Lung (tissue), 12 donors: ENCODE measurements around the gene SLC45A1. TPM values are rescaled to one million over a fixed set of nuclear protein-coding genes. Genes with fewer than 3 reads are reported as not detected.

Experiments
- ATAC-seq: fragments of 200-7000 bp; cut with Tn5 transposase; one replicate; pipeline ENCODE4 v1.9.1; 2020; ENCODE audit warnings: moderate number of reproducible peaks; ENCODE audit not compliant: insufficient read depth, low FRiP score
- DNase-seq, 3 donors: peaks; one replicate each; pipeline ENCODE4 v3.0.0-alpha.2; 2013 to 2017
- H3K27ac ChIP-seq, 2 donors: one replicate each; pipeline ENCODE4 v1.5.1; 2013; ENCODE audit warnings: mild to moderate bottlenecking in 2 of 2, moderate library complexity in 2 of 2, control low read depth in 1 of 2, inconsistent platforms in 1 of 2, low read depth in 1 of 2, low read length in 1 of 2
- H3K27me3 ChIP-seq, 3 donors: one replicate each; pipeline ENCODE4 v1.5.1; 2013; ENCODE audit warnings: low read length in 2 of 3; ENCODE audit not compliant: control insufficient read depth in 3 of 3, insufficient read depth in 3 of 3
- H3K36me3 ChIP-seq, 4 donors: one replicate each; pipeline ENCODE4 v1.5.1; 2013; ENCODE audit warnings: low read length in 4 of 4, mild to moderate bottlenecking in 1 of 4, moderate library complexity in 1 of 4; ENCODE audit not compliant: control insufficient read depth in 4 of 4, insufficient read depth in 4 of 4
- H3K4me1 ChIP-seq, 5 donors: one replicate each; pipeline ENCODE4 v1.5.1; 2013; ENCODE audit warnings: low read length in 5 of 5, mild to moderate bottlenecking in 2 of 5, moderate library complexity in 1 of 5; ENCODE audit not compliant: control insufficient read depth in 5 of 5, insufficient read depth in 5 of 5
- H3K4me3 ChIP-seq: one replicate; pipeline ENCODE4 v1.5.1; 2013; ENCODE audit warnings: mild to moderate bottlenecking, control low read depth, moderate library complexity
- H3K9ac ChIP-seq, 2 donors: one replicate each; pipeline ENCODE4 v1.5.1; 2013; ENCODE audit warnings: low read length in 2 of 2, control low read depth in 1 of 2; ENCODE audit not compliant: insufficient read depth in 1 of 2
- H3K9me3 ChIP-seq, 4 donors: one replicate each; pipeline ENCODE4 v1.5.1; 2013; ENCODE audit warnings: low read length in 3 of 4, mild to moderate bottlenecking in 1 of 4, moderate library complexity in 1 of 4; ENCODE audit not compliant: control insufficient read depth in 4 of 4, insufficient read depth in 3 of 4
- CTCF ChIP-seq: IDR thresholded peaks from 2 replicates; pipeline ENCODE4 v1.5.1; 2012; ENCODE audit warnings: mild to moderate bottlenecking; ENCODE audit errors: control extremely low read depth, extremely low read depth
- WGBS, 2 donors: extraction: QIAGEN DNeasy Blood & Tissue Kit; methylation state at CpG; one replicate each; pipeline ENCODE4 v1.1.7; 2013; 5-methylcytosine and 5-hydroxymethylcytosine counted together
- polyA plus RNA-seq, 2 donors: library from polyadenylated mRNA; stranded (reverse); fragments of 200-250 nt; gene quantifications; one replicate each; pipeline ENCODE4 v1.2.1, GENCODE V29; 2013
- total RNA-seq, 2 donors: library from RNA; depleted of rRNA in 1 of 2; stranded (reverse); fragments of >200 nt in 1 of 2; gene quantifications; one replicate each; pipeline ENCODE4 v1.2.1, GENCODE V29; 2014 to 2021
- donor health status: control.
- donor health status: control.
- donor health status: Bipolar disorder and iron deficiency.
- donor health status: healthy.
- donor health status: DM: yes; HTN: yes; CAD: no.

The SLC45A1 gene
- total and polyA plus RNA-seq, 4 donors = 0.74 to 1.6 (median 1.1) TPM

- DNase-seq (no peak), ATAC-seq (no peak)
- Histone ChIP-seq H3K27me3 (no peaks in the 10 kb centered on the region), H3K36me3 (peaks cover 17 to 86% (median 60%) of the 10 kb centered on the region in 4 donors), H3K27ac (no peak overlapping the region), H3K4me1 (peaks cover 0 to 12% (median 0%) of the 10 kb centered on the region in 5 donors), H3K4me3 (no peak overlapping the region), H3K9ac (no peak overlapping the region), H3K9me3 (no peaks in the 10 kb centered on the region)
- WGBS, 2 donors = 85 to 88% methylated on average over 14 of the region's 14 CpGs
- no peak for TF ChIP-seq CTCF
Measured at GRCh38 chr1:8357329-8358101, 39.6 kb downstream of the SLC45A1 start.

- ATAC-seq = no peak
- Histone ChIP-seq H3K4me3 (no peak overlapping the region), H3K36me3 (peaks cover 17 to 92% (median 66%) of the 10 kb centered on the region in 4 donors), H3K9ac (no peak overlapping the region), H3K4me1 (peaks cover 0 to 10% (median 0%) of the 10 kb centered on the region in 5 donors), H3K27me3 (no peaks in the 10 kb centered on the region), H3K27ac (no peak overlapping the region), H3K9me3 (no peaks in the 10 kb centered on the region)
- 95 to 96% methylated on average over 46 of the region's 46 CpGs for WGBS, 2 donors
- no peak for TF ChIP-seq CTCF
- no peak for DNase-seq
Measured at GRCh38 chr1:8358241-8358896, 40.5 kb downstream of the SLC45A1 start.

- WGBS, 2 donors = 93 to 96% methylated on average over 26 of the region's 26 CpGs
- no peak for DNase-seq
- H3K27ac ChIP-seq = no peak overlapping the region
Measured at GRCh38 chr1:8358897-8359616, 41.1 kb downstream of the SLC45A1 start.

More at GRCh38 chr1:8358897-8359616, 41.1 kb downstream of the SLC45A1 start:
- no peak for TF ChIP-seq CTCF
- no peaks in the 10 kb centered on the region for H3K9me3 ChIP-seq
- no peak overlapping the region for H3K9ac ChIP-seq
- no peak for ATAC-seq
- peaks cover 17 to 90% (median 64%) of the 10 kb centered on the region in 4 donors for H3K36me3 ChIP-seq
- no peaks in the 10 kb centered on the region for H3K27me3 ChIP-seq
- peaks cover 0 to 12% (median 5%) of the 10 kb centered on the region in 5 donors for H3K4me1 ChIP-seq
- H3K4me3 ChIP-seq = no peak overlapping the region
